Suprapubic skin (tissue), 4 donors: Measurements from ENCODE around the gene ANKRD33.

Experiments
- CTCF ChIP-seq, 2 donors: fragments of 200-600 bp in 1 of 2; fragments of 450-650 bp in 1 of 2; sonication (generic) in 1 of 2; IDR thresholded peaks; one replicate each; pipeline ENCODE4 v1.5.1; 2016 to 2019; ENCODE audit warnings: antibody characterized with exemption in 2 of 2, mild to moderate bottlenecking in 1 of 2, moderate library complexity in 1 of 2
- POLR2A ChIP-seq, 2 donors: fragments of 450-650 bp; IDR thresholded peaks; one replicate each; pipeline ENCODE4 v1.6.1; 2017; ENCODE audit warnings: antibody characterized with exemption in 2 of 2, mild to moderate bottlenecking in 2 of 2, moderate library complexity in 2 of 2
- POLR2AphosphoS5 ChIP-seq, 3 donors: sonication (generic); formaldehyde crosslinking; IDR thresholded peaks; one replicate each; pipeline ENCODE4 v1.6.1; 2017; ENCODE audit warnings: antibody characterized with exemption in 3 of 3

GRCh38 chr12:51871918-51872688 lies 15.8 kb upstream of the ANKRD33 start:
- TF ChIP-seq POLR2A (IDR thresholded peaks at IDR 0.05) (no peak), CTCF (IDR thresholded peaks at IDR 0.05) (no peak), POLR2AphosphoS5 (IDR thresholded peaks at IDR 0.05) (no peak)
